Activated T-cell treated with anti-CD3 and anti-CD28 coated beads for 1 hour (primary cell): ENCODE measurements around the gene DUSP2.

Source experiments
- DNase-seq: peaks from one replicate; pipeline ENCODE4 v3.0.0-alpha.2; 2020; ENCODE audit warnings: low read depth

The DUSP2 gene

DNA sequence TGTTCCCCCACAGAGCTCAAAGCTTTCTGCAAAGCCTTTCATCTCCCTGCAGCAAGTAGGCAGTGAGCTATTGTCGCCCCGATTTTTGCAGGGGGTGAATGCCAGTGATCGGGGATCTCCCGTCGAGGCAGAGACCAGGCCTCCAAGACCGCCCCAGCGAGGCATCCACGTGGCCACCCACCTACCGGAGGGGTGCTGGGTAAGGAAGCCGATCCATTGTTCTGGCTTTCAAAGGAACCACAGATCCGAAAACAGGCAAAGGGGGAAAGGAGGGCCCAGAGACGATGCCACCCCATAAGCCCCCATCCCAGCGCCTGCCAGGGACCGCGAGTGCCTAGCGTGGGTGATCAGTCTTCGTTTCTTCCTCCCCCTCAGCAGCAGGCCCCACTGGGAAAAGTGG is 31.3 kb downstream of the DUSP2 start:
- DNase-seq, result no peak

DNA sequence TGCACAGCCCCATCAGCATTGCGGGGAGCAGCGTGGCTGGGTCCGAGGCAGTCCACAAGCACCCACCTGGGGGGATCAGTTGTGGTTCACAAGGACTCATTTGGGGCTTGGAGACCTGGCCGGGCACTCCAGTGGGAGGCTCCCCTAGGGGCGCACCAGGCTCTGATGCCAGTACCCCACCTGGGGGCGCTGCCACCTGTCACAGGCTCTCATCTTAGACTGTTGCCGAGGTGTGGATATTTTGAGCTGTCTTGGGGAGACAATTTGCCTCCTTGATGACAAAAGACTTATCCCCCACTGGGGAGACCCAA is 31.9 kb downstream of the DUSP2 start:
- DNase-seq, result no peak

DNA sequence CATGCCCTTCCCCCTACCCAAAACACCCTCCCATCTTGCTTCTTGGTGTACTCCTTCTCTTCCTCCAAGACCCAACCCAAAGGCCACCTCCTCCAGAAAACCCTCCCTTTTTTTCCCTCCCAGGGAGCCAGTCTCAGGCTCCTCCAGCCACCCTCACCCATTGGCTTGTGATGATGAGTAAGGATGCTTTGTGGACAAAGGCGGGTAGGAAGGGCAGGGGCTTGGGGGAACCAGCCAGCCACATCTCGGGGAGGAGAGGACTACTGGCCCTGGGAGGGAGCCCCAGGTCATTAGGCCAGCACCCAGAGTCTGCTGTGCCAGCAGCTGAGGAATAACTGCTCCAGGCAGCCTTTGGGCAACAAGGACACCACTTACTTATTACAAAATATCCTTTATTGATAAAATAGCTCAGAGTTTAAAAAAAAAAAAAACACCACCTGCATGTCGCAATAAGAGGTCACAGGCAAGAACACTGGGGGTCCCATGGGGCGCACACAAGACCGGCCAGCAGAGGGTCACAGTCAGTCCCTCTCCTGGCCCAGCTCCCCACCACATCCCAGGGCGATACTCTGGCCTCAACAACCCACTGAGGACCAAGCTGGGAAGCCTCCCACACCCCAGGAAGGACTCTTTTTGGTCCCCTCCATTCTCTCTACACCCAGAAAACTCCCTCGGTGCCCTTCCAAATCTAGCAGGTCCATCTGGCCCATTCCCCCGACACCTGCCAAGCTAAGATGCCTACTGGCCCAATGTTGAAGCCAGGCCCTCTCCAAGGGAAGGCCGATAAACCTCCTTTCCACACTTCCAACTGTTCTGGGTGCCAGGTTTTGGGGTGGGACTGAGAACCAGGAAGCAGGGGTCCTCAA is 32.5 kb downstream of the DUSP2 start:
- no peak for DNase-seq

DNA sequence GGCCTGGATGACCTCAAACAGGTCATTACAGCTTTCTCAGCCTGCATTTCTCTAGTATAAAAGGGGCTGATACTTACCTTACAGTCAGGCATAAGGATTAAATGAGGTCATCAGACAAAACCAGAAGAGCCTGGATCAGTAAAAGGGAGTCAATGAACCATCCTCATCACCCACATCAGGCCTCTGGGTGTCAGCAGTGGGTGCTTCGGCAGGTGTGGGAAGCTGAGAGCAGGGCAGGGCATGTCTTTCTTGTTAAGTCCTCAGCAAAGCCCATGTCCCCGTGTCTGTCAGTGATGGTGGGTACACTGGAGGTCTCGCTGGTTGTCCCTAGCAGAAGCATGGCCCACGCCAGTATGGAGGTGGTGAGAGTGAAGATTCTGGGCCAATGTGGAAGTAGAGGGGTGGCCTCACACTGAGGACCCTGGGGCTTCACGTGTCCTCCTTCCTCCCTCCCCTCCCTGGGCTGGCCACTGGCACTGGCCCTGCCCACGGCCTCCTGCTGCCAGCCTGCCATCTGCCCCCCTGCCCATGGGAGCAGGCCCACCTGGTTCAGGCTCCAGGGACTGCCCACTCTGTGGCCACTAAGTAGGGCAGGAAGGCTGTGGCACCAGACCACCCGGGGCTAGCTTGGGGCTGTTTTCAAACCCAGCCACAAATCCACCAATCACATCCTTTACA is 33.3 kb downstream of the DUSP2 start:
- DNase-seq, result no peak

DNA sequence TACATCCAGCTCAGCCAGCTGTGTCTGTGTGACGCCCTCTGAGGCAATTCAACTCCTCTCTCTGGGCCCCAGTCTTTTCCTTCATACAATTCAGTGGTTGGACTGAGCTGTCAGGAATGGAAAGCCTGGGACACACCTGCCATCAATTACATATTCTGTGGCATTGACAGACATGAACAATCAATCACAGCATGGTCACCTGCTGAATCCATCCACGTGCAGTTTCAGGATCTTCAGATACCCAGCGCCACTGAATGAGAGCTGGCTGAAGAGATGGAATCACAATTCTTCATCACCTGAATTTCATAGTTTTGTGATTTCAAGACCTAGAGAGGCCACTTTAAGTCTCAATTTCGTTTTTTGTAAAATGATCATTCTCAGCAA is 34.0 kb downstream of the DUSP2 start:
- no peak for DNase-seq

DNA sequence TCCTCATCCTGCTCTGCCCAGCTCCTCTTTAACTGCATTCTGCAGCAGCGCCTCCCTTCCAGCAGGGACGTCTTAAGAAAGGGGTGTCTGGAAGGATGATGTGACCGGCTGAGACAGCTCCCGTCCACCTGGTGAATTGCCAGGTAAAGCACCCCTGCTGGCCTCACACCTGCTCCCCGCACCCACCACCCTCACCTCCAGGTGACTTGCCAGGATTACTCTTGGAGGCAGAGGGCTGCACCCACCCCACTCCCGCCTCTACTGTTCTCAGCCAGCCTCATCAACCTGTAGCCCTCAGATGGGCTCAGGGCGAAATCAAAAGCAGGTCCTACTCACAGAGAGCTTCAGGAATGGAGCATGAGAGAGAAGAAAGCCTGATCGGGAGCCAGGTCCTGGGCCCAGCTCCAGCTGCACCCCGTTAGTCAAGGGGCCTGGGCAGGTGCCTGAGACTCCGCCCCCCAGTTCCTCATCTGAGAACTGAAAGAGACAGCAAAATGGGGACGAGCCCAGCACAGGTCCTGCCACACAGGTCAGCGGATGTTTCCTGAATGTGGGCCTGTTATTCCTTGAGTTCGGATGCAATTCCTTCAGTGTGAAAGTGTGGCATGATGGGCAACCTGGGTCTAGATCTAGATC is 34.5 kb downstream of the DUSP2 start:
- no peak for DNase-seq

DNA sequence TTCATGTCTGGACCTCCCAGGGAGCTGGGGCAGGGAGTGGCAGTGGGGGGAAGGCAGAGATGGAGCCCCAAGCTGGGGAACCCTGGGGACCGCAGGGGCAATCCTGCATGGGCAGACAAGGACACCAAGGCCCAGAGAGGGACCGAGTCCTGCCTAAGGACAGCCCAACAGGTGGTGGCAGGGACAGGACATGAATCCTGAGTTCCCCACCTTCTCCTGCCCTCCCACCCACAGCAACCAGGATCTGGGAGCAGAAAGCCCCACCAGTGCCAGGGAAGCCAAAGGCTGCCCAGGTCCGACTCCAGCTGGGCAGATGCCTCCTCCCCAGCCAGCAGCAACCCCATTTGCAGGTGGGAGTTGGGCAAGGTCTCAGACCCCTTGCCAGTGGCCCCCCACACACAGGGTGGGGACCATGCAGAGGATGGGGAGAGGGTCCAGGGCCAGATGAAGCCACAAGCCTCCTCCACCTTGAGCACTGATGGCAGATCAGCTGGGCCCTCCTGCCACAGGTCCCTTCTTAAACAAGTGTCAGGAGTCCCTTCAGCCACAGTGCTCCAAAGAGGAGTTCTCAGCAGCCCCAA is 35.2 kb downstream of the DUSP2 start:
- no peak for DNase-seq

DNA sequence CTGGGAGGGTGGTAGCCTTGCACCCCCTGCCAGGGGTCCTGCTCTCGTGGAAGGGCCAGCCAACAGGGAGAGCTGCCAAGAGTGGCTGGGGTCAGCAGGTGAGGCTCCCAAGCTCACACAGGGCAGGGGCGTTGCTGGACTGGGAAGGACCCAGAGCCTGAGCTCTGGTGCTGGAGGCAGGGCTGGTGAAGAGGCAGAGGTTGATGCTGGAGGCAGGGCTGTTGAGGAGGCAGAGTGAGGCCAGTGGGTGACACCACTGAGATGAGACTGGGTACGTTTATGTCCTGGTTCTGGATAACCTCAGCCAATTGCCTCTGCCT is 35.9 kb downstream of the DUSP2 start:
- no peak for DNase-seq

DNA sequence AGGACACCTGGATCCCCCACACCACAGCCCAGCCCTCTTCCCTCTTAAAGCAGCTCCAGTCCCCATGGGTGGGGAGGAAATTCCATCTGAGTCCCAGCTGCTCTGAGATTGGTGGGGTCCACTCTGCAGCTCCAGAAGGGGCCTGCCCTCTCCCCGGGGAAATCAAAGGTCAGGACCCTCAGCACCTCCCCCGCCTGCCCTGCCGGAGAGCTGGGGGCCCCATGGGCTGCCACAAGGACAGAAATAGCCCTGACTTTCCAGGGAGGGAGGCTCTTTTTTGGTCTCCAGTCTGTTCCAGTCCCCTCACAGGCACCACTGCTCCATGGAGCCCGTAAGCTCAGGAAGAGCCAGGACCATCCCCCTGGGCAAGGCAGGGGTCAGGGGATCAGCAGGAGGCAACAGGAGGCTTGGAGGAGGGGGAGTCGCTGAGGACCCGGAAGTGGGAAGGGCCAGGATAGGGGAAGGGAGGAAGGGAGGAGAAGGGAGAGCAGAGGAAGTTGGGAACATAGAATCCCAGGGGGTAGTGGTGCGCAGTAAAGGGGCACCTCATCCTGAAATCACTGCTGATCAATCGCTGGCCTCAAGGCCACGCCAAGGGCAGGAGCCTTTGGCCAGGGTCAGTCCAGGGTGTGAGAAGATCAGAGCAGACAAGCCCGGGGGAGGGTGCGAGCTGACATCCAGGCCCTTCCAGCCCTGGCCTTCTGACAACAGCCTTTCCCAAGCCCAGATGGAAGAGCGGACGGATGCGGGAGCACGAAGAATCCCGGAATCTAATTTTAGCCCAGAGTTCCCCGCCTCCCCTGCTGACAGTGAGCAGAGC is 36.5 kb downstream of the DUSP2 start:
- no peak for DNase-seq

DNA sequence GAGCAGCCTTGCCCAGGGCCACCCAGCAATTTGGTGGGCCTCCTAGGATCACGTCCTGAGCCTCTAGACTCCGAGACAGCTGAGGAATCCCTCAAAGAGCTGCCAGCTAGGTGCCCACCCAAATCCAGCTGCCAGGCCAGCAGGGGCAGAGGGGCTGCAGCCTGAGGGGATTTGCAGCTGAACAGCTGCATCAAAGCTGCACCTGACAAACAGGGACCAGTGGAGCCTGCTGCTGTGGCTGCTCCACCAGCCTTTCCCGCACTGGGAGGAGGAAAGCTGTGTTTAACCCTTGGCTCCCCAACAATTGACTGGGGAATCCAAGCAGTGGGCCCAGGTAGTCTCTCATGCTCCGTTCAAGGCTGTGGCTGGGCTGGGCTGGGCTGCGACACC is 37.1 kb downstream of the DUSP2 start:
- DNase-seq, result no peak

DNA sequence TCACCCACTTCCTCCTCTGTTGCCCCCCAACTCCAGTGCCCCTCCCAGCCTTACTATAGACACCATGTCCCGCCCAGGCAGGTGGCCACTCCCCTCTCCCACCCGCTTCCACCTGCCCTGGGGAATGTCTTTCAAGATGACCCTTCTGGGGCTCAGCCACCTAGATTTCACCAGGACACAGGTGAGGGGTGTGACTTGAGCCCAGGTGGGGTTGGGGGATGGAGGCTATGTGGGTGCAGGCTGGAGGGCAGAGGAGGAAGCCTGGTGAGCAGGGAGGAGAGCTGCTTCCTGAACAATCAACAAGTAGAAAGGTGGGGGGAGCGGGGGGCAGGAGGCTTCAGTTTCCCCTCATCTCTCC is 37.6 kb downstream of the DUSP2 start:
- DNase-seq, result no peak

DNA sequence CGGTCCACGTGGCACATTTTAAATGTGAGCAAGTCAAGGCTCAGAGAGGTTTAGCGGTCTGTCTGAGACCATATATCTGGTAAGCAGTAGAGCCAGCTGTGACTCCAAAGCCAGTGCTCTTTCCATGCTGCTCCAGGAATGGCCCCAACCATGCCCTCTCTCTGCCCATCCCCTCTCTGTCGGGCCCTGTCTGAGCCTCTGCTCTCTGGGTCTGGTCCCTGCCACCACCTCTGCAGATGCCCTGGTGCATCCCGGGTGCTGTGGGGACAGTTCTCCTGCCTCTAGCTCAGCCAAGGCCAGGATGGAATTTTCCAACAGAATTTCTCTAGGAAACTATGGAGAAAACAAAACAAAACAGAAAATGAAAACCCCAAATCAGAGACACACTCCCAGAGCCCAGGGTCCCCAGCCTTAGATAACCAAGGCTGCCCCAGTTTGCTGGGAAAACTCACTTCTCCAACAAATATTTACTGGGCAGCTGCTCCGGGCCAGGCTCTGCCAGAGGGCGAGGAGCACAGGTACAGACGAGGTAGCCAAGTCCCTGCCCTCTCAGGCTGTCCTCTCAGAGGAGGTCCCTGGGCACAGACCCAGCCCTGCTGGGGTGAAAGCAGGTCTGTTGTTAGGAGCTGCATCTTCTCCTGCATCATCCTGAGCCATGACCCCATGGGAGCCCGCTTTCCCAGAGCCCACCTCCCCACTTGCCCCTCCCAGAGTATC is 38.1 kb downstream of the DUSP2 start:
- DNase-seq, result no peak

DNA sequence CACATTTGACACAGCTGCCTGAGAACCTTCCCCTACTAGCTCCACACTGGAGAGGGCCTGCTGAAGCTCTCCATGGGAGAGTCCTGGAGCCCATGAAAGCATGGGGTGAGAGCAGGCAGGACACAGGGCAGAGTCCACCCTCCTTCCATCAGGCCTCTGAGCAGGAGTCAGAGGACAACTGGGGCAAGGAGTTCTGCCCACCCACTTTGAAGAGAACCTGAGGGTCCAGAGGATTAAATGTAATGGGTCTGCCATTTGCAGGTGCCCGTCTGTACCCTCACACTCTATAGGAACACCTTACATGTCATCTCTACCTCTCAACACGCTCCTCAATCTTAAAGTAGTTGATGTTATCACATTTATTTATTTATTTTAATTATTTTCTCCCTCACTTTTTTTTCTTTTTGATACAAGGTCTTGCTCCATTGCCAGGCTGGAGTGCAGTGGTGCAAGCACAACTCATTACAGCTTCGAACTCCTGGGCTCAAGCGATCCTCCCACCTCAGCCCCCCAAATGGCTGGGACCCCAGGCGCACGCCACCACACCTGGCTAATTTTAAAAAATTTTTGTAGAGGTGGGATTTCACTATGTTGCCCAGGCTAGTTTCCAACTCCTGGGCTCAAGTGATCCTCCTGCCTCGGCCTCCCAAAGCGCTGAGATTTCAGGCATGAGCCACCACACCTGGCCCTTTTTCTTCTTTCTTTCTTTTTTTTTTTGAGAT is 39.1 kb downstream of the DUSP2 start:
- no peak for DNase-seq

DNA sequence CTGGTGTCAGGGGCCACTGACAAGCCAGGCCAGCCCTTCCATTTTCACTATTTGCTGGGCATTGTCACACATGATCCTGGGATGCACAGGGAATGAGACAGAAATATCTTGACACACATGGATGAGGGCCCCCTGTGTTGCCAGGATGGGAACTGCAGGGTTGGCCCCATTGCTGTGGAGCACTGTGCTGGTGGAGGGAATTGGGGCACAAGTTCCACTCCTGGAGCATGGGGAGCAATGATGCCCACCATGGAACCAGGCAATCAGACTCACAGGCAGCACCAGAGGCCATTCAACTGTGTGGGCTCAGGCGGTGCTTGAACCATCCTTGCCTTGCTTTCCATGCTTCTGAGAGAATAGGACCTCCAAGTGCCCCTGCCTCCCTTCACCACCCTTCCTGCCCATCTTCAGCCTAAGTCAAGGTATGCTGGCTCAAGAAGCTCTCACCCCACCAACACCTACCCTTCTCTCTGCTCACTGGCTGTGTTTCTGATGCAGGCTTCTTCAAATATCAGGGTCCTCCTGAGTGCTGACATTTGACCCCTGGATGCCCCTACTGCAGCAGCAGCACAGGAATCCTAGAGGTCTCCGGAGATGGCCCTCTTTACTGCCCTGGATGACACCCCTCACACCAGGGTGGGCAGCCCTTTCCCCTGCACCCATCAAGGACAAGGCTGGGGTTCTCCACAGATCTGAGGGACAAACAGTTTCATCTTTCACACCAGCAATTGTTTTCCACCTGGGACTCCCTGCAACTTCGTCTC is 39.9 kb downstream of the DUSP2 start:
- DNase-seq, result no peak

DNA sequence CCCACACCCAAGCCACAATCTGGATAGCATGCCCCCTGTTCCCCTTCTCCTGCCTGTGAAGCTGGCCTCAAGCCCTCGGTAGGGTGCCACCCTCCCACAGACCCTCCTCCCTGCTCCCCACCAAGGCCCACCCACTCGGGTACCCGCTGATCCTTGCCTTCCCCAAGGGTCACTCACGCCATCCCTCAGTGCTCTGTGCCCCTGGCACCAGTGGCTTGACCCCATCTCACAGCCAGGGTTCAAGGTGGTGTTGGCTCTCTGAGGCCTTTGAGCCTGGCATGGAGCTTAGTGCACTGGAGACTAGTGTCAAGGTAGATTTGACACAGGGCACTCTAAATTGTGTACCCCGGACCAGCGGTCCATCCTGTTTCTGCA is 40.8 kb downstream of the DUSP2 start:
- DNase-seq, result no peak

DNA sequence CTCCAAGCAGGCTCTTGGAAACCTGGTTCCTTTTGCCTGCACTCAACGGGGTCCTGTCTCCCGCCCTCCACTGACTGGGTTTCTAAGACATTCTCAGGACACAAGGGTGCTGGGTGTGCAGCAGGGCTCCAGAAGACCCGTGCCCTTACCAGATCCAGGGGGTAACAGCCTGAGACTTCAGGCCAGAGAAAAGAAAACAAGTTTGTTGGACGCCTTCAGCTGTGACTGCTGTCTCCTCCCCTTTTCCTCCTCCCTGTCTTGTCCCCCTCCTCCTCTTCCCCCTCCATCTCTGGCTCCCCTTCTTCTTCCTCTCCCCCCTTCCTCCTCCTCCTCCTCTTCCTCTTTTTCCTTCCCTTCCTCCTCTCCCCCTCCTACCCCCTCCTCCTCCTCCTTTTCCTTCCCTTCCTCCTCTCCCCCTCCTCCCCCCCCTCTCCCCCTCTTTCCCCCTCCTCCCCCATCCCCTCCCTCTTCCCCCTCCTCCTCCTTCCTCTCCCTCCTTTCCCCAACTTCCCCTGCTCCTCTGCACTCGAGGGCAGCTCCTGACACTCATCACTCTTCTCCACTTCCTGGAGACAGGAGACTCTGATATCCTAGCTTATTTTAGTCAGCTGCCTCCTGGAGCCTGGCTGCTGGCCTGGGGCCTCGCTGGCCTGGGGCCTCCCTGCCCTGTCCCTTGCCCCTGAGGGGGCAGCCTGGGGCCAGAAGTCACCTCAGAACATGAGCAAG is 41.3 kb downstream of the DUSP2 start:
- DNase-seq, result no peak

DNA sequence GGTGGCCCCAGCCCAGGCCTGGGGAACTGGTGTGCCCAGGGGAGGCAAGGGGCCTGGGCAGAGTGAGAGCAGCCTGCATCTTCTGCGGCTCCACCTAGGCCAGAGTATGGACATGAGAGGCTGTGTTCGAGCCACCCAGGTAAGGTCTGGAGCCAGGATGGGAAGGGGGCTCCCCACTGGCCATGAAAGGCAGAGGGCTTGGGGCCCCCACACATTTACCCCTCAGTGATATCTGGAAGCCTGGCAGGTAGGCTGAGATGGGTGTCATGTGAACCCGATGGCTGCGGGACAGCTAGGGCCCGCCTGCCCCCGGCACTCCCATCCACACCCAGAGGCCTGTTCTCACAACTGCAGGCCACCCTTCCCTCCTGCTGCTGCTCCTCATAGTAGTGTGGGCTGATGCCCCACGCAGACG is 42.0 kb downstream of the DUSP2 start:
- no peak for DNase-seq

DNA sequence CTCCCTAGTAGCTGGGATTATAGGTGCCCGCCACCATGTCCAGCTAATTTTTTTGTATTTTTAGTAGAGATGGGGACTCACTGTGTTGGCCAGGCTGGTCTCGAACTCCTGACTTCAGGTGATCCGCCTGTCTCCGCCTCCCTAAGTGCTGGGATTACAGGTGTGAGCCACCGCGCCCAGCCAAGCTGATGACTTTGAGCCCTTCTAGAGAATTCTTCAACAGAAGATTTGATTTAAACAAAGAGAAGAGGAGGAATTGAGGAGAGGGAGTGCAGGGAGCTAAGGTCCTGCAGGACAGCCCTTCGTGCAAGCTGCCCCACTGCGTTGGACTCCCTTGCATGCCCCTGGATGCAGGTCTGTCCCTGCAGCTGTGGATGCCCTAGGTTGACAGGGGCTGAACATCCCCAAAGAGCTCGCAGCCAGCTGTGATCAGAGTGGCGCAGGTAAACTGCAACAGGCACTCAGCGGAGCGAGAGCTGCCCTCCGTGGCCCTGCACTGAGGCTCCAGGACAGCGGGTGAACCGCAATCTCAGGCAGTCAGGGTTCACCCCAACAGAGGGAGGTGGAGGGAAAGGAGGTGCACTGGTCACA is 42.5 kb downstream of the DUSP2 start:
- DNase-seq, result no peak

DNA sequence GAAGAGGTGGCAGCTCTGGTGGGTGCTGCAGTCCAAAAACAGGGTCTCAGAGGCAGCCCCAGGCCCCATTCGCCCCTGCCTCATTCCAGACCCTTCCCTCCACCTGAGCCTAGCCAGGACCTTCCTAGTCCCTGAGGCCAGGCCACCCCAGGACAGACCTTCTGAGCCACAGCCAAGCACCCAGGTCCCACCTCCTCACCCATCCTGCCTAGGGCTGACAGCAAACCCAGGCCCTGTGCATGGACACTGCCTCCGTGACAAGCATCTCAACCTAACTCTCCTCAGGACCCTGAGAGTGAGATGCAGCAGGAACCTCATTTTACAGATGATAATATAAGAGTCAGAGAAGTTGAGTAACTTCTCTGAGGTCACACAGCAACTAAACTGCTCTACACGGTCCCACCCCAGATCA is 44.3 kb downstream of the DUSP2 start:
- DNase-seq, result no peak
